GM19043 (cell line): ENCODE results near the gene TBCE.
"Not testable (repeated sequence)": the region's sequence is repeated elsewhere in the genome, so short reads cannot be mapped to it uniquely, and the experiment has no call there.

Experiments used
- ATAC-seq: cut with Tn5 transposase; IDR thresholded peaks from one replicate; pipeline ENCODE4 v1.9.1; 2021; ENCODE audit warnings: low read depth; ENCODE audit not compliant: unreplicated experiment

TBCE gene

GRCh38 chr1:235351441-235351840 lies 15.8 kb upstream of the TBCE start:
- ATAC-seq = no peak

GRCh38 chr1:235351898-235352297 lies 15.3 kb upstream of the TBCE start:
- no peak for ATAC-seq

DNA sequence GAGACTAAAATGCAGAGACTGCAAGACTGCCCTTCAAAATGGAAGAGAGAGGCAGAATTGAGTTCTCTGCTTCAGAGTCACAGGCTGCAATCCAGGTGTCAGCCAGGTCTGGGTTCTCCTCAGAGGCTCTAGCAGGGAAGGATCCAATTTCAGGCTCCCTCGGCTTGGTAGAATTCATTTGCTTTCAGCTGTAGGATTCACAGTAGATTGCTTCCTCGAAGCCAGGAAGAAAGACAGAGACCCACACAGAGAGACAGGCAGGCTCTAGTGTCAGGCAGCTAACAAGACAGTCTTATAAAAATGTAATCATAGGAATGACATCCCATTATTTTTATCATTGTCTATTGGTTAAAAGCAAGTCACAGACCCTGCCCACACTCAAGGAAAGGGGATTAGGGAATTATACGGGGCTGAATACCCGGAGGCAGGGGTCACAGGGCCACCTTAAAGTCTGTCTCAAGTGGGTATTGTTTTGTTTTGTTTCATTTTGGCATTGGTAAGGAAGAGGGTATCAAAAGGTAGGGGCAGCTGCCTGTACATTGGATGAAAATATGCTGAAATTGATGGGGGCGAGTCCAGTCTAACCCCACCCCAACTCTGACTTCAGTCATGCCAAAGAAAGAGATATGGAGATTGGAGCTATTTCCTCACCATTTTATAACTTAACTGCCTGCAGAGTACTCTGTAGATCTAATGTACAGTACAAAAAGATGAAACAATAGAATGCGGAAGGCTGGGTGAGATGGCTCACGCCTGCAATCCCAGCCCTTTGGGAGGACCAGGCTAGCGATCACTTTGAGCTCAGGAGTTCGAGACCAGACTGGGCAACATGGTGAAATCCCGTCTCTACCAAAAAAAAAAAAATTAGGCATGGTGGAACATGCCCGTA lies 9.5 kb upstream of the TBCE start:
- no peak for ATAC-seq

DNA sequence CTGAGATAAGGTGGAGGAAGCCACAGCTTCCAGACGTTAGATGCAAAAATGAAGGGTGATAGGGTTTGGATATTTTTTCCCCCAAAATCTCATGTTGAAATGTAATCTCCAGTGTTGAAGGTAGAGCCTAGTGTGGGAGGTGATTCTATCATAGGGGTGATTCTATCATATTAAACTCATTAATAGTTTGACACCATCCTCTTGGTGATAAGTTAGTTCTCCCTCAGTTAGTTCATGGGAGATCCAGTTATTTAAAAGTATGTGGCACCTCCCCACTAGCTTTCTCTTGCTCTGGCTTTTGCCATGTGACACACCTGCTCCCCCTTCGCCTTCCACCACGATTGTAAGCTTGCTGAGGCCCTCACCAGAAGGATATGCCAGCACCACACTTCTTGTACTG lies 8.3 kb upstream of the TBCE start:
- ATAC-seq = no peak

GRCh38 chr1:235364189-235364588 lies 3.0 kb upstream of the TBCE start:
- ATAC-seq = not testable (repeated sequence)

DNA sequence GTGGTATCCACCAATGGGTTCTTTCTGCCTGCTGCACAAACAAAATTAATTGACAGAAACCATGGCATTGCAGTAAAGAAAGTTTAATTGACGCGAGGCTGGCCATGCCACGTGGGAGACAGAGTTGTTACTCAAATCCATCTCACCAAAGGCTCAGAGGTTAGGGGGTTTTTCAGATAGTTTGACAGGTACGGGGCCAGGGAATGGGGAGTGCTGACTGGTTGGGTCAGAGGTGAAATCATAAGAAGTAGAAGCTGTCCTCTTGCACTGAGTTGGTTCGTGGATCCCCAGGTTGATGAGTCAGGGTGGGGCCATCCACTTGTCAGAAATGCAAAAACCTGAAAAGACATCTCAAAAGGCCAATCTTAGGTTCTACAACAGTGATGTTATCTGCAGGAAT lies 941 bp upstream of the TBCE start:
- no peak for ATAC-seq

- ATAC-seq = no peak
Observed at GRCh38 chr1:235368428-235368827, 1.2 kb downstream of the TBCE start.

GRCh38 chr1:235369802-235370201 lies 2.6 kb downstream of the TBCE start:
- ATAC-seq = no peak

DNA sequence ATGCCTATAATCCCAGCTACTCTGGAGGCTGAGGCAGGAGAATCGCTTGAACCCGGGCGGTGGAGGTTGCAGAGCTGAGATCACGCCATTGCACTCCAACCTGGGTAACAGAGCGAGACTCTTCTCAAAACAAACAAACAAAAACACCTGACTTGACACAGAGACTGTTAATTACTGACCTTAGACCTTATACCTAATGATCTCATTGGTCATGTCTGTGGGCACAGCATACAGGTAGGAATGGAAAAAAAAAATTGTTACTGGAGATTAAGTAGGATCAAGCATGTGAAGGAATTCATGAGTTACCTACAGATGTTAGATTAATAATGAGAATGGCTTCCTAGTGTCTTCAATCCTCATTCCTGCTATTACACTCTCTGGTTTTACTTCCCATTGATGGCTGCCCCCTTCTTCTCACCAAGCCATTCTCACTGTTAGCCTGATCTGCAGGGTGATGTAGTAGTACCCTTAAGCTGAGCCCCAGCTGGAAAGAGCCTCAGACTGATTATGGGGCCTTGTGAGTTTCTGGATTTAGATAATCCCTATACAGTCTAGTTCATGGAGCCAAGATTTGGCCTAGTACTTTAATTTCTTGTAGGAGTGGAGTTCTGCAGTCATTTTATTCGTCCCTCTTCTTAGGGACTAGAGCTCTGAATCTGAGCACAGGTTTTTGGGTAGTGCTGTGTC lies 8.8 kb downstream of the TBCE start:
- no peak for ATAC-seq

DNA sequence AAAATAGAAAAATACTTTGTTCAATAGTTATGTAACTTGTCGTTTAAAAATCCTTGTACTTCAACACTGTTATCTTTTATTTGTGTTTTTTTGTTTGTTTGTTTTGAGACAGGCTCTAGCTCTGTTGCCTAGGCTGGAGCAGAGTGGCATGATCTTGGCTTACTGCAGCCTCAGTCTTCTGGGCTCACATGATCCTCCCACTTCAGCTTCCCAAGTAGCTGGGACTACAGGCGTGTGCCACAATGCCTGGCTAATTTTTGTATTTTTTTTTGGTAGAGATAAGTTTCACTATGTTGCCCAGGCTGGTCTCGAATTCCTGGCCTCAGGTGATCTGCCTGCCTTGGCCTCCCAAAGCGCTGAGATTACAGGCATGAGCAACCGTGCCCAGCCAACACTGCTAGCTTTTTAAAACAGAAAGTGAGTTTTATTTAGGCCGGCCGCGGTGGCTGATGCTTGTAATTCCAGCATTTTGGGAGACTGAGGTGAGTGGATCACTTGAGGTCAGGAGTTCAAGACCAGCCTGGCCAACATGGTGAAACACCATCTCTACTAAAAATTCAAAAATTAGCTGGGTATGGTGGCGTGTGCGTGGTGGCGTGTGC lies 11.0 kb downstream of the TBCE start:
- not testable (repeated sequence) for ATAC-seq

GRCh38 chr1:235381955-235382739 lies 14.9 kb downstream of the TBCE start:
- not testable (repeated sequence) for ATAC-seq

DNA sequence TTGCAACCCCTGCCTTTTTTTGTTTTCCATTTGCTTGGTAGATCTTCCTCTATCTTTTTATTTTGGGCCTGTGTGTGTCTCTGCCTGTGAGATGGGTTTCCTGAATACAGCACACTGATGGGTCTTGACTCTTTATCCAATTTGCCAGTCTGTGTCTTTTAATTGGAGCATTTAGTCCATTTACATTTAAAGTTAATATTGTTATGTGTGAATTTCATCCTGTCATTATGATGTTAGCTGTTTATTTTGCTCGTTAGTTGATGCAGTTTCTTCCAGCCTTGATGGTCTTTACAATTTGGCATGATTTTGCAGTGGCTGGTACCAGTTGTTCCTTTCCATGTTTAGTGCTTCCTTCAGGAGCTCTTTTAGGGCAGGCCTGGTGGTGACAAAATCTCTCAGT lies 18.4 kb downstream of the TBCE start:
- ATAC-seq = not testable (repeated sequence)

DNA sequence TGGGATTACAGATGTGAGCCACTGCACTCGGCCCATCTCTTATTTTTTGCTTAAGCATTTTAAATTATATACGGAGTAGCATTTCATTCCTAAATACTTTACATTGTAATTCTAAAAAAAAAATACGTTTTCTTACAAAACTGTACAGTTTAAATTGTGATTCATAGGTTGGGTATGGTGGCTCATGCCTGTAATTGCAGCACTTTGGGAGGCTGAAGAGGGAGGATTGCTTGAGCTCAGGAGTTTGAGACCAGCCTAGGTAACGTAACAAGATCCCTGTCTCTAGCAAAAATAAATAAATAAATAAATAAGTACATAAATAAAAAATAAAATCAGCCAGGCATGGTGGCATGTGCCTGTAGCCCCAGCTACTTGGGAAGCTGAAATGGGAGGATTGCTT lies 24.6 kb downstream of the TBCE start:
- no peak for ATAC-seq

DNA sequence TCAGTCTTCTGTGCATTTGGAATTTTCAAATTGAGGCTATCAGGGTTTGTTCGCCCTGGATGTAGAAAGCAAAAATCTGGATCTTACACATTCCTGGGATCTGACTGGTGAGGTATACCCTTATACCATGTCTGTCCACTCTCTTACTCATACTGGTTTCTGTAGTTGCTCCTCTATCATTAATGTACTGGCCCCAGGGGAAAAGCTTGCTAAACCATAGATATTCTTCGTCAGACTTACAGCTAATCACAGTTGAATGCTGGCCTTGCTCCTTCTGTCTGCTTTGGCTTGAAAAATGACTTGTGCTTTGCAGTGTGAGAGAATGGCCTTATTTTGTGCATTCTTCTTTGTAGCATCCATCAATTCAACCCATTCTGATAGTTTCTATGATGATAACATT lies 30.5 kb downstream of the TBCE start:
- no peak for ATAC-seq

GRCh38 chr1:235399661-235400060 lies 32.4 kb downstream of the TBCE start:
- no peak for ATAC-seq

GRCh38 chr1:235401251-235401650 lies 34.0 kb downstream of the TBCE start:
- ATAC-seq = no peak

DNA sequence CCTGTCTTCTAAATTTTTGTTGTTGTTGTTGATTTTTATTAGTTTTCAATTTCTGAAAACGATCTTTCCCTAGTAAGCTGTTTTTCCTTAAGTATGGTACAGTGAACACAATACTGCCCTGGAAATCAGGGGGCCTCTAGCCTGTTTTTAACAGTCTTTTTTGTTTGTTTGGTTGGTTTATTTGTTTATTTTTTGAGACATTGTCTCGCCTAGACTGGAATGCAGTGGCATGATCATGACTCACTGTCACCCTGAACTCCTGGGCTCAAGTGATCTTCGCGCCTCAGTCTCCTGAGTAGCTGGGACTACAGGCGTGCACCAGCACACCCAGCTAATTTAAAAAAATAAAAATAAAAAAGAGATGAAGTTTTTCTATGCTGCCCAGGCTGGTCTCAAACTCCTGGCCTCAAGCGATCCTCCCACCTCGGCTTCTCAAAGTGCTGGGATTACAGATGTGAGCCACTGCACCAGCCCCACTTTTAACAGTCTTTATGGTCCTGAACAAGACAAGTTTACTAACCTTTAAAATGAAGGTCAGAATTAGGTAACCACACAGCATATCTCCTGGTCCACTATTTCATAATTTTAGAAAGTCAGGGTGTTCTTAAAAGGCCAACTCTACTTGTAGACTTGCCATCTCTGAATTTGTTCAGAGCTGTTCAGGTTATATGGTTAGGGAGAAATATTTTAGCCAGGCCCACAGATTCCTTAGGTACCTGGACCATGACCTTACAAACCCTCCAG lies 35.4 kb downstream of the TBCE start:
- no peak for ATAC-seq

GRCh38 chr1:235403593-235403992 lies 36.4 kb downstream of the TBCE start:
- no peak for ATAC-seq

DNA sequence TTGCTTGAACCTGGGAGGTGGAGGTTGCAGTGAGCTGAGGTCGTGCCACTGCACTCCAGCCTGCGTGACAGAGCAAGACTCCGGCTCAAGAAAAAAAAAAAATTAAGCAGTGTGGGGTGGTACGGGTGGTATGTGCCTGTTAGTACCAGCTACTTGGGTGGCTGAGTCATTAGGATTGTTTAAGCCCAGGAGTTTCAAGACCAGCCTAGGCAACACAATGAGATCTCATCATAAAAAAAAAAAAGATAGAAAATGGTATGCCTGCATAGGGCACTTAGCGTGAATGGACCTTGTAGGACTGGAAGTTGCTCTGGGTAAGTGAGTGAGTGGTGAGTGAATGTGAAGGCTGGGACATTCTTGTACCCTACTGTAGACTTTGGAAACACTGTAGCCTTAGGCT lies 37.0 kb downstream of the TBCE start:
- no peak for ATAC-seq

DNA sequence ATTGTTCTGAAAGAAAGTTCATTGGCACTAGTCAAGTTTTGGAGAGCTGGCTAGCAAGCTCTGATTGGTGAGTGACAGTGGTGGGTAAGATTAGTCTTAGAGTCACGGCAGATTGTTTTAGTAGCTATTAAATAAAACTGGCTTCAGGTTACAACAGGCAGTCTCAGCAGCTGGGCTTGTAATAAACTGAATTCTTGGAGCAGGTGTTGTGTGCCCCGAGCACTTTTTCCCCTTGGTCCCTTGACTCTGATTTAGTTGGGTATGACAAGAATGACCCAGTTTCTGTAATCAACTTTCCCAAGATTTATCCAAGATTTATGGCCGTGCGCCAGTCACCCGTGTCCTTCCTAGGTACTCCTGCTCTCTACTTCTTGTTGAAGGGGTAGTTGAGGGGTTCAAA lies 40.2 kb downstream of the TBCE start:
- no peak for ATAC-seq
